HL-60/S4 treated with phorbol 12-myristate 13-acetate at 8.2 ng/mL for 4 days and 3 days (cell line): ENCODE results near the gene ZMAT5.
"Not testable (repeated sequence)": the region's sequence is repeated elsewhere in the genome, so short reads cannot be mapped to it uniquely, and the experiment has no call there.

Source experiments
- in situ Hi-C: fragments of 300-500 bp; cut with MboI; formaldehyde crosslinking; loops from 2 replicates; pipeline ENCODE4 v1.15.0; 2022; ENCODE audit warnings: low sequenced_read_pairs

Gene ZMAT5

DNA sequence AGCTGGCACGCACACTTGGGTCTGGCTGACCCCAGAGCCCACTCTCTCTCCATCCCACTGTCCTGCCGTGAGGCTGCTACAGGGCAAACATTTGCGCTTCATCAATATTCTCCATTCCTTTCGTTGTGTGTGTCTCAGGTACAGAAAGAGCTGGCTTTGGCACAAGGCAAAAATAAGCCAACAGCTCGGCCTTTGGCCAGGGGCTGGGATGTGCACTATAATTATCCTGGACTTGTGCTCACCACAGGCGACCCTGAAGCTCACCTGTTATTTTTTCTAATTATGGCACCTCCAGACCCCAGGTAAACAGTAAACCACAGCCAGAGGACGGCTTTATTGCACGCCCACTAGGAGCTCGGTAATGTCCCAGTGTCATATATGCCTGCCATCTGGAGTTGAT is 10.9 kb downstream of the ZMAT5 start:
- in situ Hi-C loops = no loop called here

DNA sequence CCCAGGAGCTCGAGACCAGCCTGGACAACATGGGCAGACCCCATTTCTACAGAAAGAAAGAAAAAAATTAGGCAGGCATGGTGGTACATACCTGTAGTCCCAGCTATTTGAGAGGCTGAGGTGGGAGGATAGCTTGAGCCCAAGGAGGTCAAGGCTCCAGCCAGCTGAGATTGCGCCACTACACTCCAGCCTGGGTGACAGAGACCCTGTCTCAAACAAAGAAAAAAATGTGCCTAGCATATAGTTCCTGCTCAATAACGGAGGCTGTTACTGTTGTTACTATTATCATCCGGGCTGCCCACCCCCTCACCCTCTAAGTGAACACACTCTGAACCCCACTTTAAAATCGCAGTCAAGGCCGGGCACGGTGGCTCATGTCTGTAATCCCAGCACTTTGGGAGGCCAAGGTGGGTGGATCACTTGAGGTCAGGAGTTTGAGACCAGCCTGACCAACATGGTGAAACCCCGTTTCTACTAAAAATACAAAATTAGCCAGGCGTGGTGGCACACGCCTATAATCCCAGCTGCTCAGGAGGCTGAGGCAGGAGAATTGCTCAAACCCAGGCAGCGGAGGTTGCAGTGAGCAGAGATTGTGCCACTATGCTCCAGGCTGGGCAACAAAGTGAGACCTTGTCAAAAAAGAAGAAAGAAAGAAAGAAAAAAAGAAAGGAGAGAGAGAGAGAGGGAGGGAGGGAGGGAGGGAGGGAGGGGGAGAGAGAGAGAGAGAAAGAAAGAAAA is 12.0 kb downstream of the ZMAT5 start:
- in situ Hi-C loops = not testable (repeated sequence)

GRCh38 chr22:29753808-29754657 is 12.8 kb downstream of the ZMAT5 start:
- in situ Hi-C loops = no loop called here

- in situ Hi-C loops = no loop called here
Measured at GRCh38 chr22:29751669-29752068, 15.1 kb downstream of the ZMAT5 start.

GRCh38 chr22:29750559-29751538 is 16.0 kb downstream of the ZMAT5 start:
- in situ Hi-C loops = no loop called here

GRCh38 chr22:29750029-29750428 is 16.8 kb downstream of the ZMAT5 start:
- in situ Hi-C loops = no loop called here

DNA sequence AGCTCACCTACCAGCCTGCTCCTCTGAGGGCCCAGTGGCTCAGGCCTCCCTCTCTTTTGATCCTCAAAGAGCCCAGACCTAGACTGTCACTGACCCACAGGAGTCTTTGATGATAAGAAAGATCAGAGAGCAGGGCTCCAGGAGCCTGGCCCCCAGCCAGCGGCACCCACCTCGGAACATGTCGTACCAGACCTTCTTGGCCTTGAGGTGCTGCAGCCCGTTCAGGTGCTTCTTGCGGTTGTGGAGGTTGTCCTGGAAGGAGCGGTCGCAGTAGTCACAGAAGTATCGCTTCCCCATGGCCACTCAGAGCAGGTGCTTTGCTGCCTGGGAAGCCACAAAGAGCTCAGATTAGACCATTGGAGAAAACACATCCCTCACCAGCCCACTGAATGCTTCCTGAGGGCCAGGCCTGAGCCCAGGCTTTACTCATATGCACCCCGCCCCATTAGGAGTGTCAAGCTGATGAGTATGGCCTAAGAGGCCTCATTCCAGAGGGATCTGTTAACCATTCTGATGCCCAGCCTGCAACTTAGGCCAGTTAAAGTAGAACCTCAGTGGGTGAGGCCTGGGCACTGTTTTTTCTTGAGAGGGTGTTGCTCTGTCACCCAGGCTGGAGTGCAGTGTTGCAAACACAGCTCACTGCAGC is 18.4 kb downstream of the ZMAT5 start:
- in situ Hi-C loops = no loop called here

DNA sequence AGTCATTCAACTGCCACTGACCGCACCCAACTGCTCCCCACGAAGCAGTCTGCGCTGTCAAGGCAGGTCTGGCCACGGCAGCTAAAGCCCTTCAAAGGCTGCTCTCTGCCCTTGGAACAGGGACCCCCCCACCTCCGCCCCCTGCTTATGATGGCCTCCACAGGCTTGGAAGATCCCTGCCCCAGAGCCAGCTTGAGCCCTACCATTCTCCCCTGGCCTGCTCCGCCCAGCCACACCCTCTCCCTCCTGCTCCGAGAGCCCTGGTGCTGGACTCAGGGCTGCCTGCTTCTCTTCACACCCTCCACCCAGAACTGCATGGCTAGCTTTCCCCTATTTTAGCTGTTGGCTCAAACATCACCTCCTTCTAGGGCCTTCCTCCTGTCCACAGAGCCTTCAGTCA is 19.0 kb downstream of the ZMAT5 start:
- in situ Hi-C loops = no loop called here

GRCh38 chr22:29744902-29745301 is 21.9 kb downstream of the ZMAT5 start:
- in situ Hi-C loops = no loop called here

DNA sequence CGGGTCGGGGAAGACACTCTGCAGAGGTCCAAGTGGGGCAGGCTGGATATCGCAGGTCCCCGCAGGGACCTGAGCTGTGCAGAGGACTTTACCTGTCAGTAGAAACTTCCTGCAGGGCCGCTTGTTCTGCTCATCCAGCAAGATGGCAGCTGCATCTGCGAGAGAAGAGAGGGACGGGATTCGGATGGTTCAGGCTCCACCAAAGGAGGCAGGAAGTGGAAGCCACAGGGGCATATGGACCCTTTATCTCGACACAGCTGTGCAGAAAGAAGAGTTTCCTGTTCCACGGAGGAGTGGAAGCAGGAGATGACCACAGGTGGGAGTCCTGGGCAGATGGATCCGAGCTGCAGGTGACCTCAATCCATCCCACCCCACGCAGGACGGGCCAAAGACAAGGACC is 24.5 kb downstream of the ZMAT5 start:
- in situ Hi-C loops = no loop called here

GRCh38 chr22:29741926-29742325 is 24.9 kb downstream of the ZMAT5 start:
- in situ Hi-C loops = no loop called here

DNA sequence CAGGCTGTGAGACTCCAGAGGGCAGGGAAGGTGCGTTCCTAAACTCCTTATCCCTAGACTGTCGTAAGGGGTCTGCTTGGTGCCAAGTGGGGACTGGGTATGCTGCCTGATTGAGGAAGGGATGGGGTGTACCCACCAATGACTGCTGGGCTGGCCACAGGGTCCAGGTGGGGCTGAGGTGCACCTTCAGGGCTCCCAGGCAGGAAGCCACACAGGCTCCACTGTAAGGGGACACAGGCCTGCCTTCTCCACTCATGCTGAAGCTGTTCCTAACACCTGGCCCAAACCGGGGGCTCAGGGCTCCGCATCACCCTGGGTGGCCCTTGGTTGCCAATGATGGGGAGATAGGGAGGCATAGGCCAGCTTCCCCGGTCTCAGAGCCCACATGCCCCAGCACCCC is 26.6 kb downstream of the ZMAT5 start:
- in situ Hi-C loops = no loop called here

DNA sequence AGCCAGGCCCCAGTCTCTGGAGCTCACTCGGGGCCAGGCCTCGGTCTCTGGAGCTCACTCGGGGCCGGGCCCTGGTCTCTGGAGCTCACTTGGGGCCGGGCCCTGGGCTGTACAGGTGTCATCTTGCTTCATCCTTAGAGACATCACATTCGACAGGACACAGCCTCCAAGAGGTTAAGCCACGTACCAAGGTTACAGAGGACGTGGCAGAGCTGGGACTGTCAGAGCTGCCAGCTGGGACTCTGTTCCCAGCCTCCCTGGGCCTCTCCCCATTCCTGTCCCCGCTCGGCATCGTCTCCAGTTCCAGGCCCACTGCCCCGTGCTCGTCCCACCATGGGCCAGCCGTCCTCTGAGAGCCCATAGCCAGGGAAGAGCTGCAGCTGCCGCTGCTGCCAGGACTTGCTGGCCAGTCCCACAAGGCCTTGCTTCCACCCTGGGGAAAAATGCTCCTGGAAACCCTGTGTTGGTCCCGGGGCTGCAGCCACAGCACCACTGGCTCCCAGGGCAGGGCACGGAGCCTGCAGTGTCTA is 27.4 kb downstream of the ZMAT5 start:
- in situ Hi-C loops = no loop called here

- in situ Hi-C loops = no loop called here
Measured at GRCh38 chr22:29738118-29738815, 28.5 kb downstream of the ZMAT5 start.

- in situ Hi-C loops = no loop called here
Measured at GRCh38 chr22:29737251-29738117, 29.3 kb downstream of the ZMAT5 start.

DNA sequence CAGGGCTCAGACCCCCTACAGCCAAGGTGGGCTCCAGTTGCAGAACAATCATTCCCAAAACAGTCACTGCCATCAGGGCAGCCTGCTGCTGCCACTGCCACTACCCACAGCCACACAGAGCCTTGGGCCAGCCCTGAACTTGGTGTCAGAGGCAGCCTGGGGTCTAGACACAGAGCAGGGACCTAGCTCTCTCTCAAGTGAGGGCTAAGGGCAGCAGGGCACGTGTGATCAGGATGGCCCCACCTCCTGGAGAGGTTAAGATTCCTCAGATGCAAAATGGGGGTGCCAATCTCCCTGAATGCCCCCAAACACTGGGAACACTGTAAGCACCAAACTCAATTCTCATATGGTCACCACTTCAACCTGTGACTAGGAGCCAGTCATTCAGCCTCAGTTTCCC is 31.4 kb downstream of the ZMAT5 start:
- in situ Hi-C loops = no loop called here

DNA sequence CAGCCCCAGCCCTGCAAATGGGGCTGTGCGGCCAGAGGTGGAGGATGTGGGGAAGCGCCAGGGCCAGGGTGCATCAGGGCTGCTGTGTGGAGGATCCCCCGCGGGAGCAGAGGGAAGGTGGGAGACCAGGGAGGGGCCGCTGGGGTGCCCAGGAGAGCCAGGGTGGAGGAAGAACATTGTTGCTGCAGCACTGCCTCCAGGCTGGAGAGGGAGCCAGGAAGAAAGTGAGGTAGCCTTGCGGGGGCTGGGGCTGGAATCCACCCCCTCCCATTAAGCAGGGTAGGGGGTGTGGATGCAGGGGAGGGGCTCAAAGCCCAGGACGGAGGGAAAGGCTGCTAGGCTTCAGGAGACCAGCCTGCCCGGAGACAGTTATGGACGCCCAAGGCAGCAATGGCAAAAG is 32.0 kb downstream of the ZMAT5 start:
- in situ Hi-C loops = no loop called here

DNA sequence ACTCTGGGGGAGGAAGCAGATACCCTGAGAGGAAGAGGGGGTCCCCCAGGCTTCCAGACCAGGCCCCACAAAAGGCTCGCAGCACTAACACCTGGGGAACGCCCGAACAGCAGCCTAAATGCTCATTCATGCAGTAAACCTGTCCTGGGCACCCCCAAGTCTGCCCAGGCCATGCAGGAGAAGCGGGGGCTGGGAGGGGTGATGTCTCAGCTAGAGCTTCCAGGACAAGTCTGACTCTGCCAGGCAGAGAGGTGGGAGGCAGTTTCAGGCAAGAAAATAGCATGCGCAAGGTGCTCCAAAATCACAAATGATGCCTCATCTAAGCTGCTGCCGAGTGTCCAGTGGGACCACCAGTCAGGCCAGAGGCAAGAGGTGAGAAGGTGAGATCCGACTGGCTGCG is 32.4 kb downstream of the ZMAT5 start:
- in situ Hi-C loops = no loop called here
